Measurements from ENCODE around the gene GLT8D1. TPM values are rescaled to one million over a fixed set of nuclear protein-coding genes. Genes with fewer than 3 reads are reported as not detected.

Gene GLT8D1
- total and polyA plus RNA-seq, 8 donors = 46.9 to 113 (median 107) TPM

DNA sequence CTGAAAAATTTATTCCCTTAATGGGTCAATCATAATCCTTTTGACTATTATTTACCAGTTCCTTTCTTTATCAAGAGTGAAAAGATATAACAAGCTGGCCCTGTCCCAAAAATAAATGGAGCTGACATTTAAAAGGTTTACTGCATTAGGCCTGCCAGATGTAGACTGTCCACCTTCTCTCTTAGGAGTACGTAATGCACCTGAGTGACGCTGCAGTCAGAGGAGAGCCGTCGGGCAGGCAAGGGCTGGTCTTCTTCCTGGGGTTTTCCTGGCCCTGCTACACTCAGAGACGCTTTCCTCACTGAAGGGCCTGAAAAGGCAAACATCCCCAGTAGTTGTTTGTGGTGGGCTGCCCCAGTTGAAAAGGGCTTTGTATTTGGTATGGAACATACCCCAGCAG is 37.6 kb upstream of the GLT8D1 start:
- Histone ChIP-seq H3K4me3 (no peak overlapping the region), H3K27ac (no peak overlapping the region), H3K4me1 (no peaks in the 10 kb centered on the region), H3K36me3 (peaks cover 0 to 96% of the 10 kb centered on the region in 2 donors), H3K27me3 (no peaks in the 10 kb centered on the region), H3K9me3 (no peaks in the 10 kb centered on the region)
- no peak for TF ChIP-seq CTCF (IDR thresholded peaks at IDR 0.05)
- DNase-seq (no peak), ATAC-seq (no peak)
- intact Hi-C loops (cut with DNase I) = loop anchor here in 1 of 2 donors (10.0 kb wide), 1 partner anchor 332 kb away; no protein-coding TSS in a partner anchor

DNA sequence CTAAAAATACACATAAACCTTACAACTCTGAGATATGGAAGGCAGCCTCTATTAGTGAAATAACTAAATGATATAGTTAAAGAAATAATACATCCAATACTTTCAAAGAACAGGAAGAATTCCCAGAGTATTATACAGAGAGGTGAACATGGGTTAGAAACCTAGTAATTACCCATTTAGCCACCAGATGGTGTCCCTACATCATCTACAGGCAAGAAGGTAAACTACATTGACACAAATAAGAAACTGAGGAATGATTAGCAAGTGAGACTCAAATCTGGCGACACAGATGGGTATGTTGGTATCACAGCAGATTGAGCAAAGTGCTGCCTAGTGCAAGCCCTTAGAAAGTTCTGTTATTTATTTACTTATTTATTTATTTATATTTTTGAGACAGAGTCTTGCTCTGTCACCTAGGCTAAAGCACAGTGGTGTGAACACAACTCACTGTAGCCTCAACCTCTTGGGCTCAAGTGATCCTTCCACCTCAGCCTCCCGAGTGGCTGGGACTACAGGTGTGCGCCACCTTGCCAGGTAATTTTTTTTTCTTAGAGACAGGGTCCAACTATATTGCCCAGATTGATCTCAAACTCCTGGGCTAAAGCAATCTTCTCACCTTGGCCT is 36.9 kb upstream of the GLT8D1 start:
- peak in 2 of 4 donors; percentile 9 to 23 for DNase-seq
- Histone ChIP-seq H3K4me1 (no peaks in the 10 kb centered on the region), H3K36me3 (peaks cover 0 to 96% of the 10 kb centered on the region in 2 donors), H3K27ac (no peak overlapping the region), H3K9me3 (no peaks in the 10 kb centered on the region), H3K4me3 (no peak overlapping the region), H3K27me3 (no peaks in the 10 kb centered on the region)
- intact Hi-C loops (cut with DNase I) = loop anchor here in 1 of 2 donors (10.0 kb wide), 1 partner anchor 332 kb away; no protein-coding TSS in a partner anchor
- peak; percentile 67 for ATAC-seq
- peak; percentile 28 to 35 for TF ChIP-seq CTCF (IDR thresholded peaks at IDR 0.05)

- Histone ChIP-seq H3K36me3 (peaks cover 0 to 96% of the 10 kb centered on the region in 2 donors), H3K4me3 (no peak overlapping the region), H3K9me3 (no peaks in the 10 kb centered on the region), H3K27ac (no peak overlapping the region), H3K27me3 (no peaks in the 10 kb centered on the region), H3K4me1 (no peaks in the 10 kb centered on the region)
- DNase-seq (no peak), ATAC-seq (no peak)
- intact Hi-C loops (cut with DNase I) = loop anchor here in 1 of 2 donors (10.0 kb wide), 1 partner anchor 335 kb away; no protein-coding TSS in a partner anchor
- TF ChIP-seq CTCF (IDR thresholded peaks at IDR 0.05) = no peak
These were observed 34.1 kb upstream of the GLT8D1 start for GRCh38 chr3:52739730-52740129.

- DNase-seq (no peak), ATAC-seq (no peak)
- H3K4me1 ChIP-seq = no peaks in the 10 kb centered on the region
- H3K27ac ChIP-seq = no peak overlapping the region
- no peak overlapping the region for H3K4me3 ChIP-seq
- peaks cover 0 to 86% of the 10 kb centered on the region in 2 donors for H3K36me3 ChIP-seq
- H3K27me3 ChIP-seq = no peaks in the 10 kb centered on the region
- no peak for TF ChIP-seq CTCF (IDR thresholded peaks at IDR 0.05)
- peaks cover 0 to 12% of the 10 kb centered on the region in 2 donors for H3K9me3 ChIP-seq
- intact Hi-C loops (cut with DNase I) = no loop called here
These were observed 27.8 kb upstream of the GLT8D1 start for GRCh38 chr3:52733256-52733891.

DNA sequence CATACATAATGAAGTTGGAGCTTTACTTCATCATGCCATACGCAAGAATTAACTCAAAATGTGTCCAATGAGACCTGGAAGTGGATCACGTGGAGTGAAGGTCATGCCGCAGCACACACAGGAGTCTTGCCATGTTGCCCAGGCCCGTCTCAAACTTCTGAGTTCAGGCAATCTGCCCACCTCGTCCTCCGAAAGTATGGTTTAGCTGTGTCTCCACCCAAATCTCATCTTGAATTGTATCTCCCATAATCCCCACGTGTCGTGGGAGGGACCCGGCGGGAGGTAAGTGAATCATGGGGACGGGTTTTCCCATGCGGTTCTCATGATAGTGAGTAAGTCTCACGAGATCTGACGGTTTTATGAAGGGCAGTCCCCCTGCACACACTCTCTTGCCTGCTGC is 26.0 kb upstream of the GLT8D1 start:
- ATAC-seq (no peak), DNase-seq (no peak)
- Histone ChIP-seq H3K4me3 (no peak overlapping the region), H3K4me1 (no peaks in the 10 kb centered on the region), H3K27me3 (no peaks in the 10 kb centered on the region), H3K9me3 (peaks cover 0 to 16% of the 10 kb centered on the region in 2 donors), H3K36me3 (peaks cover 0 to 78% of the 10 kb centered on the region in 2 donors), H3K27ac (no peak overlapping the region)
- no peak for TF ChIP-seq CTCF (IDR thresholded peaks at IDR 0.05)
- intact Hi-C loops (cut with DNase I) = no loop called here
